DND-41 (cell line): Measurements from ENCODE around the gene NMBR.

Experiments used
- EZH2 ChIP-seq: IDR thresholded peaks from 3 replicates; pipeline ENCODE4 v1.6.1; 2012; ENCODE audit warnings: borderline replicate concordance, low read depth, mild to moderate bottlenecking, moderate library complexity, low read length, inconsistent platforms; ENCODE audit not compliant: severe bottlenecking
- TF ChIP-seq, protein P1 (sequence below): IDR thresholded peaks from 2 replicates; pipeline ENCODE4 v1.5.1; 2012; ENCODE audit warnings: borderline replicate concordance, low read length, moderate library complexity, mild to moderate bottlenecking; ENCODE audit not compliant: poor library complexity, severe bottlenecking; ENCODE audit errors: extremely low read depth

DNA sequence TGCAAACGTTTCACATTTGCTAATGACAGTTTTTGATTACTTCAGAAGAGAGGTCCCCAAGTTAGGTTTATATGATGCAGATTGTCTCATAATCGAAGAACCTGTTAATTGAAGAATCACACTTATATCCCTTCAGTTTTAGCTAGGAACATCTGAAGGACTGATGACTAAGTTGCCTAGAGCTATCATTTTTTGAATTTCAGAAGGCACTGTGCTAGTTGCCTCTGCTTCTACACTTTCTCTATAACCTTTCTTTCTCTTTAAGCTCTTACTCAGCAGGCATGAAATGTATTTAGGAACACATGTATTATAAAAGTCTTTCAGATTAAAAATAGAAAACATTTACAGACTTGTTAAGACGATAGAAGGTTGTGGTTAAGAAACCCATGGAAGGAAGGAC lies 28.6 kb downstream of the NMBR start:
- TF ChIP-seq, protein P1, sequence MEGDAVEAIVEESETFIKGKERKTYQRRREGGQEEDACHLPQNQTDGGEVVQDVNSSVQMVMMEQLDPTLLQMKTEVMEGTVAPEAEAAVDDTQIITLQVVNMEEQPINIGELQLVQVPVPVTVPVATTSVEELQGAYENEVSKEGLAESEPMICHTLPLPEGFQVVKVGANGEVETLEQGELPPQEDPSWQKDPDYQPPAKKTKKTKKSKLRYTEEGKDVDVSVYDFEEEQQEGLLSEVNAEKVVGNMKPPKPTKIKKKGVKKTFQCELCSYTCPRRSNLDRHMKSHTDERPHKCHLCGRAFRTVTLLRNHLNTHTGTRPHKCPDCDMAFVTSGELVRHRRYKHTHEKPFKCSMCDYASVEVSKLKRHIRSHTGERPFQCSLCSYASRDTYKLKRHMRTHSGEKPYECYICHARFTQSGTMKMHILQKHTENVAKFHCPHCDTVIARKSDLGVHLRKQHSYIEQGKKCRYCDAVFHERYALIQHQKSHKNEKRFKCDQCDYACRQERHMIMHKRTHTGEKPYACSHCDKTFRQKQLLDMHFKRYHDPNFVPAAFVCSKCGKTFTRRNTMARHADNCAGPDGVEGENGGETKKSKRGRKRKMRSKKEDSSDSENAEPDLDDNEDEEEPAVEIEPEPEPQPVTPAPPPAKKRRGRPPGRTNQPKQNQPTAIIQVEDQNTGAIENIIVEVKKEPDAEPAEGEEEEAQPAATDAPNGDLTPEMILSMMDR = no peak
- TF ChIP-seq EZH2 = no peak
